Hepatocyte (in vitro differentiated cells): ENCODE data around the gene ETV6. TPM values are rescaled to one million over a fixed set of nuclear protein-coding genes. Genes with fewer than 3 reads are reported as not detected.

Experiments
- DNase-seq: peaks from one replicate; pipeline ENCODE4 v3.0.0-alpha.2; 2016; ENCODE audit warnings: low spot score
- H2AFZ ChIP-seq: fragments of 200-600 bp; sonication (generic); 2 replicates; pipeline ENCODE4 v1.6.0; 2016; ENCODE audit warnings: antibody characterized with exemption, mild to moderate bottlenecking
- H3K27ac ChIP-seq: fragments of 200-600 bp; sonication (generic); 2 replicates; pipeline ENCODE4 v1.5.1; 2016; ENCODE audit warnings: mild to moderate bottlenecking
- H3K27me3 ChIP-seq: fragments of 200-600 bp; sonication (generic); 2 replicates; pipeline ENCODE4 v1.6.1; 2016
- H3K36me3 ChIP-seq: fragments of 200-600 bp; sonication (generic); replicated peaks from 2 replicates; pipeline ENCODE4 v1.5.1; 2016; ENCODE audit warnings: low read depth; ENCODE audit not compliant: insufficient read depth
- H3K4me1 ChIP-seq: fragments of 200-600 bp; sonication (generic); 2 replicates; pipeline ENCODE4 v1.5.1; 2016; ENCODE audit warnings: mild to moderate bottlenecking, moderate library complexity; ENCODE audit not compliant: insufficient read depth
- H3K4me2 ChIP-seq: fragments of 200-600 bp; sonication (generic); 2 replicates; pipeline ENCODE4 v1.6.0; 2016
- H3K4me3 ChIP-seq: fragments of 200-600 bp; sonication (generic); 2 replicates; pipeline ENCODE4 v1.5.1; 2016; ENCODE audit warnings: mild to moderate bottlenecking
- H3K79me2 ChIP-seq: fragments of 200-600 bp; sonication (generic); 2 replicates; pipeline ENCODE4 v1.6.0; 2017; ENCODE audit warnings: mild to moderate bottlenecking
- H3K9me2 ChIP-seq: fragments of 200-600 bp; sonication (generic); replicated peaks from 2 replicates; pipeline ENCODE4 v1.6.0; 2017; ENCODE audit warnings: mild to moderate bottlenecking; ENCODE audit not compliant: insufficient read depth
- H3K9me3 ChIP-seq: fragments of 200-600 bp; sonication (generic); 2 replicates; pipeline ENCODE4 v1.5.1; 2016; ENCODE audit warnings: low read depth, mild to moderate bottlenecking
- H4K20me1 ChIP-seq: fragments of 200-600 bp; sonication (generic); 2 replicates; pipeline ENCODE4 v1.6.0; 2016; ENCODE audit warnings: mild to moderate bottlenecking; ENCODE audit not compliant: insufficient read depth, poor library complexity, severe bottlenecking
- EZH2 ChIP-seq: fragments of 200-600 bp; sonication (generic); IDR thresholded peaks from 2 replicates; pipeline ENCODE4 v1.6.1; 2016; ENCODE audit warnings: antibody characterized with exemption, mild to moderate bottlenecking, borderline replicate concordance
- EZH2phosphoT487 ChIP-seq: fragments of 200-600 bp; sonication (generic); IDR thresholded peaks from one replicate; pipeline ENCODE4 v1.6.1; 2018; ENCODE audit warnings: antibody characterized with exemption, mild to moderate bottlenecking, low read depth, moderate library complexity; ENCODE audit not compliant: unreplicated experiment, severe bottlenecking
- whole genome bisulfite sequencing: methylation state at CpG from one replicate; pipeline ENCODE4 v1.1.6; 2016; ENCODE audit warnings: low lambda C conversion rate; ENCODE audit errors: missing lambda C conversion rate; 5-methylcytosine and 5-hydroxymethylcytosine counted together
- polyA plus RNA-seq: library from polyadenylated mRNA; unstranded; fragments of >200 nt; fragmentation: Nextera tagmentation; extraction: Ambion mirVana; gene quantifications from 2 replicates; pipeline ENCODE4 v1.2.1, GENCODE V29; 2016
- total RNA-seq: library from RNA; depleted of rRNA; stranded (reverse); fragments of >200 nt; gene quantifications from 2 replicates; pipeline ENCODE4 v1.2.3, GENCODE V29; 2014
- TF ChIP-seq, protein P1 (sequence below): fragments of 200-600 bp; sonication (generic); IDR thresholded peaks from 2 replicates; pipeline ENCODE4 v1.5.1; 2016; ENCODE audit warnings: antibody characterized with exemption, mild to moderate bottlenecking; ENCODE audit not compliant: poor library complexity

ETV6 gene
- total and polyA plus RNA-seq, 2 experiments from 2014 or later = 8.0 to 9.7 TPM

DNA sequence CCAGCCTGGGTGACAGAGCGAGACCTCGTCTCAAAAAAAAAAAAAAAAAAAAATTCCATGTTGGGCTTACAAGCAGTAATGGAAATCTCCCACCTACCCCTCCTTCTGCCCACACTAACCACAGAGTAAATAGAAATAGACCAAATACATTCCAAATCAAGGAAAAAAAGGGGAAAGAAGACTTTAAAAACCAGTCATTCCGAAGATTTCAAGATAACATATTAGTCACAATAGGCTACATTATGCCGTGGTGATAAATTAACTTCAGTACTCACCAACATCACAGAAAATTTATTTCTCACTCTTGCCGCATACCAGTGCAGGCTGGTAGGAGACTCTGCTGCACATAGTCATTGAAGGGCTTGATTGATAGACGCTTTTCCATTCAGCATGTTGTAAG is 15.5 kb upstream of the ETV6 start:
- Histone ChIP-seq H3K9me3 (no peaks in the 10 kb centered on the region), H3K36me3 (no peaks in the 10 kb centered on the region), H3K27me3 (no peaks in the 10 kb centered on the region), H3K79me2 (no peaks in the 10 kb centered on the region), H2AFZ (no peak overlapping the region), H3K4me1 (no peaks in the 10 kb centered on the region), H4K20me1 (no peaks in the 10 kb centered on the region), H3K4me3 (no peak overlapping the region), H3K4me2 (no peak overlapping the region), H3K27ac (no peak overlapping the region), H3K9me2 (no peaks in the 10 kb centered on the region)
- 72% methylated on average over 6 of the region's 6 CpGs for WGBS
- DNase-seq = no peak
- TF ChIP-seq EZH2 (no peak), EZH2phosphoT487 (no peak)
- TF ChIP-seq, protein P1, sequence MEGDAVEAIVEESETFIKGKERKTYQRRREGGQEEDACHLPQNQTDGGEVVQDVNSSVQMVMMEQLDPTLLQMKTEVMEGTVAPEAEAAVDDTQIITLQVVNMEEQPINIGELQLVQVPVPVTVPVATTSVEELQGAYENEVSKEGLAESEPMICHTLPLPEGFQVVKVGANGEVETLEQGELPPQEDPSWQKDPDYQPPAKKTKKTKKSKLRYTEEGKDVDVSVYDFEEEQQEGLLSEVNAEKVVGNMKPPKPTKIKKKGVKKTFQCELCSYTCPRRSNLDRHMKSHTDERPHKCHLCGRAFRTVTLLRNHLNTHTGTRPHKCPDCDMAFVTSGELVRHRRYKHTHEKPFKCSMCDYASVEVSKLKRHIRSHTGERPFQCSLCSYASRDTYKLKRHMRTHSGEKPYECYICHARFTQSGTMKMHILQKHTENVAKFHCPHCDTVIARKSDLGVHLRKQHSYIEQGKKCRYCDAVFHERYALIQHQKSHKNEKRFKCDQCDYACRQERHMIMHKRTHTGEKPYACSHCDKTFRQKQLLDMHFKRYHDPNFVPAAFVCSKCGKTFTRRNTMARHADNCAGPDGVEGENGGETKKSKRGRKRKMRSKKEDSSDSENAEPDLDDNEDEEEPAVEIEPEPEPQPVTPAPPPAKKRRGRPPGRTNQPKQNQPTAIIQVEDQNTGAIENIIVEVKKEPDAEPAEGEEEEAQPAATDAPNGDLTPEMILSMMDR = no peak

DNA sequence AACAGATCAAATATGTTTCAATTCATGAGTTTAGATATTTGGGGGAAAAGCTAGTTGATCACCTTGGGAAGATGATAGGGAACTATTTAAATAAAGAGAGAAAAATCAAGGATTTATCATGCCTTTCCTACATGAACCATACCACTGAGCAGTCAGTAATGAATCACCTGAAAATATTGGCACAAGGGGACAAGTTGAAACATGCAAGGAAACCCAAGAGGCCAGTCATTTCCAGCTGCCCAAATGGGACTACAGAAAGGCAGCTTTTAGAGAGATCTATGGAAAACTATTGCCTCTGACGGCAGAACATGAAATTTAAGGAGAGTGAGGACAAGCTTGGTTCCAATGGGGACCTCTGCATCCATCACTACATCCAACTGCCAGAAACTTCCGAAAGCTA is 14.1 kb upstream of the ETV6 start:
- no peaks in the 10 kb centered on the region for H3K4me1 ChIP-seq
- TF ChIP-seq EZH2phosphoT487 (no peak), EZH2 (no peak)
- TF ChIP-seq, protein P1 = no peak
- WGBS = 81% methylated on average over 2 of the region's 2 CpGs
- H3K9me3 ChIP-seq = no peaks in the 10 kb centered on the region
- DNase-seq = no peak
- H3K27ac ChIP-seq = no peak overlapping the region
- H3K27me3 ChIP-seq = no peaks in the 10 kb centered on the region
- H3K4me2 ChIP-seq = no peak overlapping the region
- H3K4me3 ChIP-seq = no peak overlapping the region
- no peaks in the 10 kb centered on the region for H3K9me2 ChIP-seq
- H3K36me3 ChIP-seq = no peaks in the 10 kb centered on the region
- H3K79me2 ChIP-seq = no peaks in the 10 kb centered on the region
- H2AFZ ChIP-seq = no peak overlapping the region
- H4K20me1 ChIP-seq = no peaks in the 10 kb centered on the region

DNA sequence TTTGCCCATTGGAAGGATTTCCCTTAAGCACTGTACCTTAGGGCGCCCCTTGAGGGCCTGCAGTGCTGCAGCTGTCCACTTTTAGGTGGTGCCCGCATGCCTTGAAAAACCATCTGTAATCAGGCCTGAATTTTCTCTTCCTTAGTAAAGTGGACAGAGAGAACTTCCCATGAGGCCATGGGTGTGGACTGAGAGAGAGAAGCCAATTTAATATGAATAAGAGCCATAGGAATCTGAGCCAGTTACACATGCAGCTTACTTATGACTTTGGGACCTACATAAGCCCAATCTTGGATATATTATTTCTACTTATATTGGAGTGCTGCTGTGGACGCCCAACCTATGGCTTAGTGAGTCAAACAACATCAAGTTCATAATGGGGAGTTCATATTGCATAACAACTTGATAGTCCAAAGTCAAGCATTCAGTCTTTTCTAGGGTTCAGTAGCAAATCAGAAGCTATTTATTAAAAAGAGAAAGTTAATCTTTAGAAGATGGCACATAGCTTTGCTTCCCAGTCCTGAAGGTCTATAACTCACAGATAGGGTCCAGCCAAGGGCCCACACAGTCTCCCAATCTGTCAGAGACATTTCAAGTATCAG is 11.1 kb upstream of the ETV6 start:
- Histone ChIP-seq H3K4me2 (no peak overlapping the region), H3K27me3 (no peaks in the 10 kb centered on the region), H3K9me3 (no peaks in the 10 kb centered on the region), H3K27ac (no peak overlapping the region), H3K36me3 (no peaks in the 10 kb centered on the region), H3K9me2 (no peaks in the 10 kb centered on the region), H4K20me1 (no peaks in the 10 kb centered on the region), H2AFZ (no peak overlapping the region), H3K79me2 (no peaks in the 10 kb centered on the region), H3K4me3 (no peak overlapping the region), H3K4me1 (no peaks in the 10 kb centered on the region)
- TF ChIP-seq, protein P1 = no peak
- no peak for TF ChIP-seq EZH2
- no peak for TF ChIP-seq EZH2phosphoT487
- WGBS = 90% methylated on average over 3 of the region's 3 CpGs
- no peak for DNase-seq
